Measurements from ENCODE around the gene GTF2IRD1. TPM values are rescaled to one million over a fixed set of nuclear protein-coding genes. Genes with fewer than 3 reads are reported as not detected.

The GTF2IRD1 gene
- total and polyA plus RNA-seq, 2 of the 13 experiments (the other 11 are each of a cell fraction or from before 2014, with no cell fraction given): 16.5 to 26.7 TPM

DNA sequence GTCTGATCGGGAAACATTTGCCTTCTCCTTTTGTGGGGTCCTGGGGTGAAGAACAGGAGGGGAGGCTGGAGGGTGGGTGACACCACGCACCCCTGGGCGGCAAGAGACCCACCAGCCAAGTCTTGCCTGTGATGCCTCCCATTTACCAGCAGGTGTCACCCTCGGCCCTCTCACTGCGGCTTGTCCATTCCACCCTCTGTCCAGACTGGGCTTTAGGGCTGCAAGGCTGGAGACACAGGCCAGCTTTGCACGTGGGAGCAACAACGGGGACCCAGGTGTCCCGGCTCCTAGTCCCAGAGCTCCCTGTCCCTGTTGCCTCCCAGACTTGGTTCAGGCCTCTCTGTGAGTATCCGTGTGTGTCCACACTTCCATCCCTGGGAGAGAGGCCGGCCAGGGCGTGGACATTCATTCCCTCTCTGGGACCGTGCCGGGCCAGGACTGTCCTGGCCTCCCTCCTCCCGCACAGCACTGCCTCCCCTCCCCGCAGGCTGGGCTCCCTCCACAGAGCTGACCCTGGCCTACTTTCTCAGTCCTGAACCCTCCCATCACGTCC lies 36.2 kb upstream of the GTF2IRD1 start (continued):
- TF ChIP-seq ZNF235 (CRISPR knock-in tag; IDR thresholded peaks at IDR 0.05; ENCODE audit: borderline replicate concordance): no peak
- TF ChIP-seq ZNF883 (CRISPR knock-in tag; IDR thresholded peaks at IDR 0.05; ENCODE audit: not compliant biosample characterization): peak; percentile 36
- TF ChIP-seq, protein P1, sequence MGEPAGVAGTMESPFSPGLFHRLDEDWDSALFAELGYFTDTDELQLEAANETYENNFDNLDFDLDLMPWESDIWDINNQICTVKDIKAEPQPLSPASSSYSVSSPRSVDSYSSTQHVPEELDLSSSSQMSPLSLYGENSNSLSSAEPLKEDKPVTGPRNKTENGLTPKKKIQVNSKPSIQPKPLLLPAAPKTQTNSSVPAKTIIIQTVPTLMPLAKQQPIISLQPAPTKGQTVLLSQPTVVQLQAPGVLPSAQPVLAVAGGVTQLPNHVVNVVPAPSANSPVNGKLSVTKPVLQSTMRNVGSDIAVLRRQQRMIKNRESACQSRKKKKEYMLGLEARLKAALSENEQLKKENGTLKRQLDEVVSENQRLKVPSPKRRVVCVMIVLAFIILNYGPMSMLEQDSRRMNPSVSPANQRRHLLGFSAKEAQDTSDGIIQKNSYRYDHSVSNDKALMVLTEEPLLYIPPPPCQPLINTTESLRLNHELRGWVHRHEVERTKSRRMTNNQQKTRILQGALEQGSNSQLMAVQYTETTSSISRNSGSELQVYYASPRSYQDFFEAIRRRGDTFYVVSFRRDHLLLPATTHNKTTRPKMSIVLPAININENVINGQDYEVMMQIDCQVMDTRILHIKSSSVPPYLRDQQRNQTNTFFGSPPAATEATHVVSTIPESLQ (CRISPR knock-in tag; conservative IDR thresholded peaks at IDR 0.05): no peak
- TF ChIP-seq, protein P2, sequence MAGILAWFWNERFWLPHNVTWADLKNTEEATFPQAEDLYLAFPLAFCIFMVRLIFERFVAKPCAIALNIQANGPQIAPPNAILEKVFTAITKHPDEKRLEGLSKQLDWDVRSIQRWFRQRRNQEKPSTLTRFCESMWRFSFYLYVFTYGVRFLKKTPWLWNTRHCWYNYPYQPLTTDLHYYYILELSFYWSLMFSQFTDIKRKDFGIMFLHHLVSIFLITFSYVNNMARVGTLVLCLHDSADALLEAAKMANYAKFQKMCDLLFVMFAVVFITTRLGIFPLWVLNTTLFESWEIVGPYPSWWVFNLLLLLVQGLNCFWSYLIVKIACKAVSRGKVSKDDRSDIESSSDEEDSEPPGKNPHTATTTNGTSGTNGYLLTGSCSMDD (CRISPR knock-in tag; IDR thresholded peaks at IDR 0.05): no peak
- TF ChIP-seq MAFG (CRISPR knock-in tag; IDR thresholded peaks at IDR 0.05): no peak
- no peak for TF ChIP-seq SOX5 (CRISPR knock-in tag; IDR thresholded peaks at IDR 0.05; ENCODE audit: borderline replicate concordance)
- TF ChIP-seq KAT8 (CRISPR knock-in tag; IDR thresholded peaks at IDR 0.05): no peak
- TF ChIP-seq, protein P3, sequence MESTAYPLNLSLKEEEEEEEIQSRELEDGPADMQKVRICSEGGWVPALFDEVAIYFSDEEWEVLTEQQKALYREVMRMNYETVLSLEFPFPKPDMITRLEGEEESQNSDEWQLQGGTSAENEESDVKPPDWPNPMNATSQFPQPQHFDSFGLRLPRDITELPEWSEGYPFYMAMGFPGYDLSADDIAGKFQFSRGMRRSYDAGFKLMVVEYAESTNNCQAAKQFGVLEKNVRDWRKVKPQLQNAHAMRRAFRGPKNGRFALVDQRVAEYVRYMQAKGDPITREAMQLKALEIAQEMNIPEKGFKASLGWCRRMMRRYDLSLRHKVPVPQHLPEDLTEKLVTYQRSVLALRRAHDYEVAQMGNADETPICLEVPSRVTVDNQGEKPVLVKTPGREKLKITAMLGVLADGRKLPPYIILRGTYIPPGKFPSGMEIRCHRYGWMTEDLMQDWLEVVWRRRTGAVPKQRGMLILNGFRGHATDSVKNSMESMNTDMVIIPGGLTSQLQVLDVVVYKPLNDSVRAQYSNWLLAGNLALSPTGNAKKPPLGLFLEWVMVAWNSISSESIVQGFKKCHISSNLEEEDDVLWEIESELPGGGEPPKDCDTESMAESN (CRISPR knock-in tag; conservative IDR thresholded peaks at IDR 0.05): no peak
- TF ChIP-seq, protein P4, sequence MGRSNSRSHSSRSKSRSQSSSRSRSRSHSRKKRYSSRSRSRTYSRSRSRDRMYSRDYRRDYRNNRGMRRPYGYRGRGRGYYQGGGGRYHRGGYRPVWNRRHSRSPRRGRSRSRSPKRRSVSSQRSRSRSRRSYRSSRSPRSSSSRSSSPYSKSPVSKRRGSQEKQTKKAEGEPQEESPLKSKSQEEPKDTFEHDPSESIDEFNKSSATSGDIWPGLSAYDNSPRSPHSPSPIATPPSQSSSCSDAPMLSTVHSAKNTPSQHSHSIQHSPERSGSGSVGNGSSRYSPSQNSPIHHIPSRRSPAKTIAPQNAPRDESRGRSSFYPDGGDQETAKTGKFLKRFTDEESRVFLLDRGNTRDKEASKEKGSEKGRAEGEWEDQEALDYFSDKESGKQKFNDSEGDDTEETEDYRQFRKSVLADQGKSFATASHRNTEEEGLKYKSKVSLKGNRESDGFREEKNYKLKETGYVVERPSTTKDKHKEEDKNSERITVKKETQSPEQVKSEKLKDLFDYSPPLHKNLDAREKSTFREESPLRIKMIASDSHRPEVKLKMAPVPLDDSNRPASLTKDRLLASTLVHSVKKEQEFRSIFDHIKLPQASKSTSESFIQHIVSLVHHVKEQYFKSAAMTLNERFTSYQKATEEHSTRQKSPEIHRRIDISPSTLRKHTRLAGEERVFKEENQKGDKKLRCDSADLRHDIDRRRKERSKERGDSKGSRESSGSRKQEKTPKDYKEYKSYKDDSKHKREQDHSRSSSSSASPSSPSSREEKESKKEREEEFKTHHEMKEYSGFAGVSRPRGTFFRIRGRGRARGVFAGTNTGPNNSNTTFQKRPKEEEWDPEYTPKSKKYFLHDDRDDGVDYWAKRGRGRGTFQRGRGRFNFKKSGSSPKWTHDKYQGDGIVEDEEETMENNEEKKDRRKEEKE (IDR thresholded peaks at IDR 0.05): no peak
- TF ChIP-seq ETV5 (CRISPR knock-in tag; IDR thresholded peaks at IDR 0.05; ENCODE audit: borderline replicate concordance): no peak
- TF ChIP-seq RXRB (CRISPR knock-in tag; IDR thresholded peaks at IDR 0.05; ENCODE audit: borderline replicate concordance): peak; percentile 34; the same call in 1 of the 2 replicates
- TF ChIP-seq FOXJ3 (CRISPR knock-in tag; IDR thresholded peaks at IDR 0.05; ENCODE audit: borderline replicate concordance): no peak
- TF ChIP-seq KAT2B (IDR thresholded peaks at IDR 0.05; ENCODE audit: borderline replicate concordance, low read depth, low read length): no peak
- TF ChIP-seq MBNL3 (CRISPR knock-in tag; conservative IDR thresholded peaks at IDR 0.05): no peak
- TF ChIP-seq, protein P5, sequence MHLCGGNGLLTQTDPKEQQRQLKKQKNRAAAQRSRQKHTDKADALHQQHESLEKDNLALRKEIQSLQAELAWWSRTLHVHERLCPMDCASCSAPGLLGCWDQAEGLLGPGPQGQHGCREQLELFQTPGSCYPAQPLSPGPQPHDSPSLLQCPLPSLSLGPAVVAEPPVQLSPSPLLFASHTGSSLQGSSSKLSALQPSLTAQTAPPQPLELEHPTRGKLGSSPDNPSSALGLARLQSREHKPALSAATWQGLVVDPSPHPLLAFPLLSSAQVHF (CRISPR knock-in tag; IDR thresholded peaks at IDR 0.05): no peak
- TF ChIP-seq ZNF782 (CRISPR knock-in tag; IDR thresholded peaks at IDR 0.05; ENCODE audit: borderline replicate concordance): no peak
- TF ChIP-seq ZNF770 (CRISPR knock-in tag; IDR thresholded peaks at IDR 0.05): peak; percentile 78
- no peak for TF ChIP-seq SNRNP70 (IDR thresholded peaks at IDR 0.05; ENCODE audit: low read depth, low read length)
- TF ChIP-seq ZNF432 (CRISPR knock-in tag; IDR thresholded peaks at IDR 0.05; ENCODE audit: borderline replicate concordance): no peak
